A172 (cell line): ENCODE results near the gene SLC17A9. TPM values are rescaled to one million over a fixed set of nuclear protein-coding genes. Genes with fewer than 3 reads are reported as not detected.

Experiments used
- DNase-seq: peaks from one replicate; pipeline ENCODE4 v3.0.0-alpha.2; 2015; ENCODE audit warnings: low spot score
- total RNA-seq: library from RNA; depleted of rRNA; stranded (reverse); fragments of >200 nt; shearing (Covaris generic); gene quantifications from 2 replicates; pipeline ENCODE4 v1.2.3, GENCODE V29; 2014

The SLC17A9 gene
- total RNA-seq, 1 experiment from 2014 or later = not detected

DNA sequence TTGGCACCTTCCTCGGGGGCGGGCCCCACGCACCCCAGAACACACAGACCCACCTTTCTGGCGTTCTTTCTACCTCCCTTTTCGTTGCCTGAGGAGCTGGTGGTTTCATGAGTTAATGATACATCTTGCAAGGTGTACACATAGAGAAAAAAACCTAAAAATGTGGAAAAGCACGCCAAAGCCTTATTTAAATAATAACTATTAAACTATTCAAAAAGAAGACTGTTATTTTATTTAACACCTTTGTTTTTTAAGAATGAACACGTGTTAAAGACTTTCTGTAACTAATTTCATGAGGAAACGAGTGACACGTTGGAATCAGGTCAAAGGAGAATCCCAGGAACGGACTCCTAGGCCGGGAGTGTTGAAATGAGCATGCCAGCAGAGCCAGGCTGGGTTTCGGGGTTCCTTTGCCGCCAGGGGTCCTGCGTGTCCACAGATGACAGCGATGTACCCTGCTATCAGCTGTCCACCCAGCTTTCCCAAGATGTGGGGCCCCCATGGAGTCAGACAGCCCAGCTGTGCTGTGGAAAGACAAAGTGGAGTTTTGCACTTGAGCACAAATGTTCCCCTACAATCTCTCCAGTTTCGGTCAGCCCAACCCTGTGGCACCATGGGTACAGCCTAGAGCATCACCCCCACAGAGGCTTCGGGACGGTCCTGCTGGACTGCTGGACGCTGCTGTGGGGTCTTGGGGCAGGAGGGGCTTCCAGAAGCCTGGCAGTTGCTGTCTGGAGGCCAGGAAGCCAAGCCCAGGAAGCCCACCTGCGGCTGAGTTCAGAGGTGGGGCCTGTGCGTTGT, 16.1 kb downstream of the SLC17A9 start:
- DNase-seq = no peak

DNA sequence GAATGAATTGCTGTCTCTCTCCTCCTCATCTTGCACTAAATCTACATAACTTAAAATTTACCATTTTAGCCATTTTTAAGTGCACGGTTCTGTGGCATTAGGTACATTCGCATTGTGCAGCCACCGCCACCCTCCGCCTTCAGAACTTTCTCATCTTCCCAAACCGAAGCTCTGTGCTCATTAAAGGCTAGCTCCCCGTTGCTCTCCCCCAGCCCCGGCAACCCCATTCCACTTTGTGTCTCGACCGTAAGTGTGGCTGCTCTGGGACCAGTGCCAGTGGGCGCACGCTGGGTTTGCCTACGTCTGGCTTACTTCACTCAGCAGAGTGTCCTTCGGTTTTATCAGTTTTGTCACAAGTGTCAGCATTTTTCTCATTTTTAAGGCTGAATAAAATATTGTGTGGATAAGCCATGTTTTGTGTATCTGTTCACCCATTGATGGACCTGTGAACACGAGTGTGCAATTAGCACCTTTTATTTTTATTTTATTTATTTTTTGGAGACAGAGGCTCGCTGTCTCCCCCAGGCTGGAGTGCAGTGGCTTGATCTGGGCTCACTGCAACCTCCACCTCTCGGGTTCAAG, 16.8 kb downstream of the SLC17A9 start:
- no peak for DNase-seq

DNA sequence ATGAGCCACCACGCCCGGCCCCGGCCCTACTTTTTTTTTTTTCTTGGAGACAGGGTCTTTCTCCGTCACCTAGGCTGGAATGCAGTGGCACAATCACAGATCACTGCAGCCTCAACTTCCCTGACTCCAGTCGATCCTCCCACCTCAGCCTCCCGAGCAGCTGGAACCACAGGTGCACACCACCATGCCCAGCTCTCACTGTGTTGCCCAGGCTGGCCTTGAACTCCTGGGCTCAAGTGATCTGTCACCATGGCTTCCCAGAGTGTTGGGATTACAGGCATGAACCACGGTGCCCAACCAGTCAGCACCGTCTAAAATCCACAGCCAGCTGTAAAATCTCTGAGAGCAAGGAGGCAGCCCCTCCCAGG, 17.4 kb downstream of the SLC17A9 start:
- no peak for DNase-seq

DNA sequence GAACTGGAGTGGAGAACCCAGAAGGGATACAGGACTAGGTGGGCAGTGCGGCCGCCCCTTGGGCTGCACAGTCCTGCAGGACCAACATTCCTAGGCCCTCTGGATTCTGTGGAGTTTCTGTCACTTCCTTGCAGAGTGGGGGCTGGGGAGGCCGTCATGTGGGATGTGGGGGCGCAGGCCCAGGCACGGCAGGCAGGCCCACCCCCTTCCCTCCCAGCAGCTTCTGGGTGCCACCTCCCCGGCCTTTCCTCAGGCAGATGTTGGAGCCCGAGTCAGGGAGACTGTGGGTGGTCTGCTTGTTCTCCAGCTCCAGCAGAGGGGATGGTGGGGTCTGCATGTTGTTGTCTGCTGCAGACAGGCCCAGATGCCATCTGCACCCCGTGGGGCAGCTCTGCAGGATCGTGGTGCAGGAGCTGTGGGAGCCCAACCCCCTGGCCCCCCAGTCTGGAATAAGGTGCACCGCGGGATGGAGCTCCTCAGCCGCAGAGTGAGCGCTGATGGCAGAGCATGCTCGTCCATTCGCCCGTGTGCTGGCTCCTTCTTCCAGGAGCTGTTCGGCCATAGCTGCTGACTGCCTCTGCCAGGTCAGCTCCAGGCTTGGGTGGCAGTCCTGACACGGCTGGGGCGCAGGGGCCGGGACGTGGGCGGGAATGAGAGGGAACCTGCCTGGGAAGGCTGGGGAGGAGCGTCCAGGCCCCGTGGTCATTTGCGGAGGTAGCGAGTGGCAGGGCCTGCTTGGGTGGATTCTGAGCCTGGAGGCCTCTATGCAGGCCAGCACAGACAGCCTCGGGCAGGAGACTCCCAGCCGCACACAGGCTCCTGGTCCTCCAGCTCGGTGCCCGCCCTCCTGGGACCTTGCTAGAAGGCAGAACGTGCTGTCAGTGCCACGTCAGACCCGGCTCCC, 18.1 kb downstream of the SLC17A9 start:
- no peak for DNase-seq

DNA sequence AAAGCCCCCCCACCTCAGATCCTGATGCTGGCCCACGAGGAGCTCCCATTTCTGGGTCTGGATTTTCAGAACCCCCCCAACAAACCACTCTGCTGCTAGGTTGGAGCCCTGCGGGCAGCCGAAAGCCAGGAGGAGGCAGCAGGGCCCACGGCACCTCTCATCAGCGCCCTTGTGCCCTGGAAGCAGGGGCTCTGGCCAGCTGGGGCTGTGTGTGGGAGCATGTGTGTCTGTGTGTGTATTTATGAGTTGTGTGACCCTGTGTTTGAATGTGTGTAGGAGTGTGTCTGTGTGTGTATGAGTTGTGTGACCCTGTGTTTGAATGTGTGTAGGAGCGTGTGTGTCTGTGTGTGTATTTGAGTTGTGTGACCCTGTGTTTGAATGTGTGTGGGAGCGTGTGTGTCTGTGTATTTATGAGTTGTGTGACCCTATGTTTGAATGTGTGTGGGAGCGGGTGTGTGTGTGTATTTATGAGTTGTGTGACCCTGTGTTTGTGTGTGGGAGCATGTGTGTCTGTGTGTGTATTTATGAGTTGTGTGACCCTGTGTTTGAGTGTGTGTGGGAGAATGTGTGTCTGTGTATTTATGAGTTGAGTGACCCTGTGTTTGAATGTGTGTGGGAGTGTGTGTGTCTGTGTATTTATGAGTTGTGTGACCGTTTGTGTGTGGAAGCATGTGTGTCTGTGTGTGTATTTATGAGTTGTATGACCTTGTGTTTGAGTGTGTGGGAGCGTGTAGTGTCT, 18.9 kb downstream of the SLC17A9 start:
- no peak for DNase-seq

DNA sequence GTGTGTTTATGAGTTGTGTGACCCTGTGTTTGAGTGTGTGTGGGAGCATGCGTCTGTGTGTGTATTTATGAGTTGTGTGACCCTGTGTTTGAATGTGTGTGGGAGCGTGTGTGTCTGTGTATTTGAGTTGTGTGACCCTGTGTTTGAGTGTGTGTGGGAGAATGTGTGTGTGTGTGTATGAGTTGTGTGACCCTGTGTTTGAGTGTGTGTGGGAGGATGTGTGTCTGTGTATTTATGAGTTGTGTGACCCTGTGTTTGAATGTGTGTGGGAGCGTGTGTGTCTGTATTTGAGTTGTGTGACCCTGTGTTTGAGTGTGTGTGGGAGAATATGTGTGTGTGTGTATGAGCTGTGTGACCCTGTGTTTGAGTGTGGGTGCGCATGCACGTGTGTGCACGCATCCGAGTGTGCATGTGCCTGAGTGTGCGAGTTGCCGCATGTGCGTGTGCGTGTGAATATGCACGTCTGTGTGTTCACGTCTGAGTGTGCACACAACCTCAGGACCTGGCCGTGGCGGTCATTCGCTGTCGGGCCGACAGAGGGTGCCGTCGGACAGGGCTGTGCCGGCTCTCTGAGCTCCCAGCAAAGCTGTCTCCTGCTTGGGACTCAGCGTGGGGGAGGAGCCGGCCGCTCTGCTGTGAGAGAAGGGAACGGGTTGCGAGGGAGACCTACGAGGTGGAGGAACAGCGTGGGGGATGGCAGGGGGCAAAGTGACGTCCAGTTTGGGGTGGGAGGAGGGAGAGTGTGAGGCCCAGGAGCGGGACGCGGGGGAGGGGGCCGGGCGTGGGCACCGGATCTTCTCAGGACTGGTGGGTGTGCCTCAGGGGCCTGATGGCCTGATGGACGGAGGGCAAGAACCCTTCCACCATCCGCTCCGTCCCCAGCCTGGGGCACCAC, 19.7 kb downstream of the SLC17A9 start:
- peak; percentile 69 for DNase-seq

DNA sequence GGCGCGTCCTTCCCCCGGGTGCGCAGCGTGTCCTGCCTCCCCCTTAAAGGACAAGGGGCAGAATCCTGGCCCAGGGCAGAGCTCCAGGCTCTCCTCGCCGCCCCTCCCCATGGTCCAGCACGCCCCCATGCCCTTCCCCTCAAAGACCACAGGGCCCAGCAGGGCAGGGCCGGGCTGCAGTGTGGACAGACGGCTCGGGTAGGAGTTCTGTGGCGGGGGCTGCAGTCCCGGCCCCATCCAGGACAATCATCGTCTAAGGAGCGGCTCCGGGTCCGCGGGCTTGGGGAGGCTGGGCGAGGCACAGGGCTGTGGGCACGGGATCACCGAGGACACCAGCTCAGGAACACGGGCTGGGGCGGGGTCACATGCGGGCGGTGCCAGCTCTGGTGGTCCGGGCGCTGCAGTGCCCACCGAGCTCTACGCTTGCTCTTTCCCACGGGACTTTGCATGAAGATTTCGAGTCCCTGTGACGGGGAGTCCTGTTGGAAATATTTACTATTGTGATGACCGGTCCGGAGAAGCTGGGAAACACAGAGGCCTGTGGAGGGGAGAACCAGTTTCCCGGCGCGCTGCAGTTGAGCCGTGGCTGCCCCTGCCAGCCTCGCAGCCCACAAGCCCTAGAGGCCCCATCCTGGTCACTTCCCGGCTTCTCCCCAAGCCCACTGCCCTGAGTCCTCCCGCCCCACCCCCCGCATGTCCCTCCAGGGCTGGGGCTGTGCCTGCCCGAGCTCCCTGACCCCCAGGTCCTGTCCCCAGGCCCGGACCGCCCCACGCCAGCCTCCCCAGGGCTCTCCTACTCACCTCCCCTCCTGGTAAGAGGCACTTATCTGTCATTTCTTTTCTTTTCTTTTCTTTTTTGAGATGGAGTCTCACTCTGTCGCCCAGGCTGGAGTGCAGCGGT, 20.6 kb downstream of the SLC17A9 start:
- no peak for DNase-seq

DNA sequence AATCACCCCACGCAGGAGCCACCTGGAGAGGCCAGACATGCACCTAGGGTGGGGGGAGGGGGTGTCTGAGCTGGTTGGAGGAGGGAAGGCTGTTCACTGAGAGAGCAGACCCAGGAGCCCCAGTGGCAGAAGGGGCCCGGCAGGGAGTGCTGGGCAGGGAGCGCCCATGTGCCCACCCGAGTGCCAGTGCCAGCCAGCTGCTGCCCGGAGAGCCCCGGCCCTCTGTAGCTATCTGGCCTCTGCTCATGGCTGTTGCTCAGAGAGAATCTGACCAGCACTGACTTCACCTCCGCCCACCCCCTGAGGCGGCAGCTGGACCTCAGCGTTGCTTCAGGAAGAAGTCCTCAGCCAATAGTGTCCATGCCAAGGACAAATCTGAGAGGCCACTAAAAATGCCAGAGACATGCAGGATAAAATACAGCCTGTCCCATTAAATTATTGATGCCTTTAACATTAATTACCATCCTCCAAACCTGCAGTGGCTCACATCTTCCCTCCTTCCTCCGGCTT, 22.8 kb downstream of the SLC17A9 start:
- no peak for DNase-seq

DNA sequence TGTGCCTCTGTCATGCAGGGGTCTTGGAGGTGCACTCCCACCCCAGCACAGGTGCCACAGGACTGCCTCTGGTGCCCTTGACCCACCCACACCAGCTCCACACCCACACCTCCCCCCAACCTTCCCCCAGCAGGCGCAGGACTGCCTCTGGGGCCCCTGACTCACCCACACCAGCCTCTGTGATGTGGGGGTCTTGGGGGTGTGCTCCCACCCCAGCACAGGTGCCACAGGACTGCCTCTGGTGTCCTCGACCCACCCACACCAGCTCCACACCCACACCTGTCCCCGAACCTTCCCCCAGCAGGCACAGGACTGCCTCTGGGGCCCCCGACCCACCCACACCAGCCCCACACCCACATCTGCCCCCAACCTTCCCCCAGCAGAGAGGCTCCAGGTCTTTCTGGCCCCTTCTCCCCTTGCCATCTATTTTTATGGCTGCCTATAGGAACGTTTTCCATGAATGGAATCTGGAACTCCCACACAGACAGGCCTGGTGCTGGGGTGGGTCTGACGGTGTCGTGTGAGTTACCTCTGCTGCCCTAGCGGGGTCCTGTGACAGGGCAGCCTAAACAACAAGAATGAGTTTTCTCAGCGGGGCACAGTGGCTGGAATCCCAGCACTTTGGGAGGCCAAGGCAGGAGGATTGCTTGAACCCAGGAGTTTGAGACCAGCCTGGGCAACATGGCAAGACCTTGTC, 23.5 kb downstream of the SLC17A9 start:
- no peak for DNase-seq

DNA sequence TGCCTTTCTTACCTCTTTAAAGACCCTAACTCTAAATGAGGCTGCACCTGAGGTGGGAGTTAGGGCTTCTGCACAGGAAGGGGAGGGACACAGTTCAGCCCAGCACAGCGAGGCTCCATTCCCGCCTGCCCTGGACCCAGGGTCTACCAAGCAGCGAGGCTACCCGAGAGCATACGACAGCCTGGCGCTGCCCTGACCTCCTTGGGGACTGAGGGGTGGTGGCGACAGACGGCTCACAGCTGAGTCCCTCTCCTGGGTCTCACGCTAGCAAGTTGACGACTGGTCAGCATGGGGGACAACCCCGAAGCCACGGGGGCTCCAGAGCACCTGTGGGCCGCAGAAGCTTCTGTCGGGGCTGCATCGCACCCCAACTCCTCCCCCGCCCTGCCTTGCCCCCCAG, 24.4 kb downstream of the SLC17A9 start:
- no peak for DNase-seq

DNA sequence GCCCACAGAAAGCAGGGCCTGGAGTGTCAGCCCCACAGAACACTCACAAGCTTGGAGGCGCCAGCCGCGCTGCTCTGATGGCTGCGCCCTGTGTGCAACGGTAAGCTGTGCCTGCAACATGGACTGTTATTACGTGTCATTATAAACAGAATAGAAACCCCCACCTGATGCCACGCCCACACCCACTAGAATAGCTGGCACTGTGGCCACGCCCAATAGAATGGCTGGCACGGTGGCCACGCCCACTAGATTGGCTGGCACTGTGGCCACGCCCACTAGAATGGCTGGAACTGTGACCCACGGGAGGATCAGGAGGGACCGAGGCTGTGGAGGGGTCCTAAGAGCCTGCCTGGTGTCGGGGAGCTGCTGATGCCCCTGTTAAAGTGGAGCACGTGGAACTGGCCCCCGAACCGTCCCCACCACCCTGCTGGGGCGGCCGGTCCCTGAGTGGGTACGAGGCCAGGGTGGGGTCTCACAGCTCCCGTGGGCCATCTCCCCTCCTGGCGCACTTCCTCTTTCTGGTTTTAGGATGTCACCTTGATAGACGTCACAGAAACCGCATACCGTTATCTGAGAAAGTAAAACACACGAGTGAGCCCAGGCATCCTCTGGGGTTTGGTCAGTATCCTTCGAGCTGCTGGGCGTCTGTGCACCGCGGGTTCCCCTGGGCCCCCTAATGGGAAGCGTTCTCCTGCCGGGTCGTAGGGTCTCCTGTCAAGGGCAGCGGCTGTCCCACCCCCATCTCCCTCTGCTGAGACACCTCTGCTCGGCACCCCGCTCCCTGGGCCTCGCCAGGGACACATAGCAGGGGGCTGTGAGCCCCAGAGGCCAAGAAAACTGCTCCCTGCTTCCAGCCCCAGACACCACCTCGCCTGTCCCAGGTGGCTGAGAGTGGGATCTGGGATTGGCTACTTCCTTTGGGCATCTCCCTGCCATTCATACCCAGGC, 25.4 kb downstream of the SLC17A9 start:
- peak; percentile 44 for DNase-seq

DNA sequence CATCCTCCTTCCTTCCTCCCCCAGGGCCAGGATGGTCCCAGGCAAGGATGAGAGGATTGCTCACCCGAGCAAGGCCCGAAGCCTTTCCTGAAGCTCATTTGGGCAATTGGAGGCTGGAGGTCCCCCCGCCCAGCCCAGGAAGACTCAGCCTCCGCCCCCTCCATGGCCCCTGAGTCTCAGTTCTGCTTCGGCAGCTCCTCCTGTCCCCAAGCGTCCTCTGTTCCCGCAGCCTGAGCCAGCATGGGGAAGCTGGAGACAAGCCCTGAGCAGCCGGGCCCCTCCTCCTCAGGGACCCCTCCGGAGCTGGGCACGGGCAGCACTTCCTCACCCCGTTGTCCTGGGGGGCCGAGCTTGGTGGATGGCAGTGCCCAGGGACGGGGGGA, 26.0 kb downstream of the SLC17A9 start:
- no peak for DNase-seq

DNA sequence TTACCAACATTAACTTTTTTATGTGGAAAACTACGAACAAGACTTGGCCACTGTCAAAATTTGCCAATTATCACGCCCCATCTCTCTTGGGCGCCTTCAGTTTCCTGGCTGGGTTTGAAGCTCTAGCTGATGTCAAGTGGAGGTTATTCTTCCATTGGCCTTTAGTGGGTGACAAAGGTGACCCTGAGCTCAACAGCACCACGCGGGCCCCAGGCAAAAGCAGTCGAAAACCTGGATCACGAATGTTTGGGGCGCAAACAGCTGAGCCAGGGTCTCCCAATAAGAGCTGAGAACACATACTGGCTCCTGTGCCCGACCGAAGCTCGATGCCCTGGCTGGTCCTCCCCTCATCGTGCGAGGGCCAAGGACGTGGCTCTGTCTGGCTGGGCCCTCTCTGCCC, 26.8 kb downstream of the SLC17A9 start:
- no peak for DNase-seq

DNA sequence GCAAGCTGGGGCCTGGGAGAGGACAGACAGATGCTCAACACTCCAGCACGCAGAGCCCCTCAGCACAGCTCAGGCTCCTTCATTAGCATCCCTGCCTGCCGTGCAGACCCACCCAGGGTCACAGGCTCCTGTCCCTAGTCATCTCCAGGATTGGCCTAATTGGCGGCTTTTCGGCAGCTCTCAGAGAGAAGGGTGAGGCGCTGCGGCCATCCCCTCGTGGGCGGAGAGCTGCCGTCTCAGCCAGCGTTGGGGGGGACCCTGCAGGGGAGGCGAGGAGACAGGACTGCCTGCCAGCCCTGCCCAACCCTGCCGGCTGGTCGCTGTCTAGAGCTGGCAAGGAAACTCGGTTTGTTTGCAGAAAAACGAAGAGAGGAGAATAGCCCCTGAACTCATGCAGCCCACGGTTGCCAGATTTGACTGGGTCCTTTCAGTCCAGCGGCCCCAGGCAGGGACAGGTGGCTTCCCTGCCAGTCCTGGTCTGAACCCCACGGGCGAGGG, 27.4 kb downstream of the SLC17A9 start:
- no peak for DNase-seq

DNA sequence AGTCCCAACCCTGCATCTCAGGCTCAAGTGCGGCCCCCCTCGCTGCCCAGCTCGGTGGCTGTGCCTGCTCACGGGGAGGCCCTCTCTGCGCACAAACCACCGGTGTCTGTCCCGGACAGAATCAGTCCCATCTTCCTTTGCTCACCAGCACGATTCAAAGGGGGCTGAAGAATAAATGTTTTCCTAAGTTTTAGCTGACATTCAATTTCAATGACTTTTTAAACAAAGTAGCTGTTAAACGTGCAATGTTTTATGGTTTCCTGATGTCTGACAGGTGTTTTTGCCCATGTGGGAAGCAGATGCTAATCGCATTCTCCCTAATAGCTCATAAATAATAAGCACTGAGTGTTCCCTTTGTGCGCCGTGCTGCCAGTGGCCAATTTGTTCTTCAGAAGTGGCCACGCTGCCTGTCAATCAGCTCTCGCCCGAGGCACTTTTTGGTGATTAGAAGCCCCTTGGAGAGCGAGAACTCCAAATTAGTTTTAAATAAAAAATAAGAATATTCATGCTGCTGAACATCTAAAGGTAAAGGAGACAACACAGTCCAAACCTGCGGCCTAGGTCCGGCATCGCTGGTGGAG, 28.0 kb downstream of the SLC17A9 start:
- DNase-seq = no peak

DNA sequence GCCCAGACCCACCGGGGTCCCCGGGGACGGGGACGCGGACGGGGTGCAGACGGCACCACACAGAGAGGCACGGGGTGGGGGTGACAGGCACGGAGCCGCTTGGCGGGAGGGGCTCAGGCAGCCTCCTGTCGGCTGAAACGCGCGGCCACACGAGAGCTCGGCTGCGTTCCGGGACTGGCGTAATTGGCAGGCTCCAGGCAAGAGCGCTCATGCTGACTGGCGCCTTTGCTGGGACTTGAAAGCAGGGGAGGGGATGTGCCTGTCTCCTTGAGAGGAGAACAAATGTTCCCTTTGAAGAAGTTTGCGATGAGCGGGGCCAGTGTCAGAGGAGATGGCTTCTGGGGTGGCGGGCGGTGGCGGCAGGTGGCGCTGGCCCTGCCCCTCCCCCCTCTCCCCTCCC, 28.5 kb downstream of the SLC17A9 start:
- no peak for DNase-seq
